ENCODE measurements around the gene TFIP11.
"Not testable (repeated sequence)": the region's sequence is repeated elsewhere in the genome, so short reads cannot be mapped to it uniquely, and the experiment has no call there.

The TFIP11 gene

DNA sequence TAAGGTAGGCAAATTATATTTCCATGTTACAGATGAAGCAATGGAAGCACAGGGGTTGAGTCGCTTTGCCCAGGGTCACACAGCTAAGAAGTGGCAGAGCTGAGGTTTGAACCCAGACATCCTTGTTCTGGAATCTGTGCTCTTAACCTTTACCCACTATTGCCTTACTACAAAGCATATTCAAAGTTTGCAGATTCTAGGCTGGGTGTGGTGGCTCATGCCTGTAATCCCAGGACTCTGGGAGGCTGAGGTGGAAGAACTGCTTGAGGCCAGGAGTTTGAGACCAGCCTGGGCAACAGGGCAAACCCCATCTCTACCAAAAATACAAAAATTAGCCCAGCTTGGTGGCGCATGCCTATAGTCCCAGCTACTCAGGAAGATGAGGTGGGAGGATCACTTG, 27.8 kb upstream of the TFIP11 start:
- DNase-seq, result no peak

DNA sequence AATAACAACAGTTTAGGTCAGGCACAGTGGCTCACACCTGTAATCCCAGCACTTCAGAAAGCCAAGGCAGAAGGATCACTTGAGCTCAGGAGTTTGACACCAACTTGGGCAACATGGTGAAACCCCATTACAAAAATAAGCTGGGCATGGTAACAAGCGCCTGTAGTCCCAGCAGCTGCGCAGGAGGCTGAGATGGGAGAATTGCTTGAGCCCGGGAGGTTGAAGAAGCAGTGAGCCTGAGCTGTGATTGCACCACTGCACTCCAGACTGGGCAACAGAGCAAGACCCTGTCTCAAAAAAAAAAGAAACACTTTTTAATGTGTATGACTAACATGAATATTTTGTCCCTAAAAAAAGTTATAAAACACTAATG, 24.5 kb upstream of the TFIP11 start:
- no peak for DNase-seq

DNA sequence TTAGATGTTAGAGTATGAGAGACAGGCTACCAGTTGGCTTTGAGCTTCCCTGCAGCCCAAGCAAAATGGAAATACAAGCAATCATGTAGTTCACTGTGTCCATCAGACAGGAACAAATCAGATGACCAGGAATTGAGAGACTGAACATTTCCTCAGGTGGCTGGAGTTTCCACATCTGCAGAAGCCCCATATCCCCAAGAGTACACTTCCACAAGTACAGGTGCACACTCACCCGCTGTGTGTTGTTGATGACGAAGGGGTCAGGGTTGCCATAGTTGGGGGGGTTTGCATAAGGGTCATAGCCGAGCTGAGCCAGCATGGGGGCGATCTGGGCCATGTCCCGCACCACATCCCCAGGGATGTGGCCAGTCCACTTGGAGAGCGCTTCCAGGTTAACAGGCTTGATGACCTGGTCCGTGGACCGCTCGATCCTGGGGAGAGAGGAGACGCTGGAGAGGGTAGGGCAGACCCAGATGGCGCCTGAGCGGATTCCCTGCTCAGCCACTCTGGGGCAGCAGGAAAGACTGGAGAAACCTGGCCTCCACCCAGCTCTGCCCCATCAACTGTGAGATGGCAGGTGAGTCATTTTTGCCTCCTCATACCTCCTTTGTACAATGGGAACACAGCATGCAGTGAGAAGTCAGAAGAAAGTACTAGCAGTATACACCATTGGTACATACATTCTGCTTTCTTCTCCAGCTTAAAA, 23.9 kb upstream of the TFIP11 start:
- no peak for DNase-seq

DNA sequence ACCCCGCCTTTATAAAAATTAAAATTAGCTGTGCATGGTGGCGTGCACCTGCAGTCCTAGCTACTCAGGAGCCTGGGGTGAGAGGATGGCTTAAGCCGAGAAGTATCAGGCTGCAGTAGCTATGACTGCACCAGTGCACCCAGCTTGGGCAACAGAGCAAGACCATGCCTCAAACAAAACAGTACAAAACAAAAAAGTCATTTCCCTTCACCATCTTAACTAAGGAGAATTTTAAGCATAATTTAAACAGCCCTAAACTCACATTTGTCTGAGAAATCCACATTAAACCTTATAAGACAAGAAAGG, 23.3 kb upstream of the TFIP11 start:
- DNase-seq, result no peak

DNA sequence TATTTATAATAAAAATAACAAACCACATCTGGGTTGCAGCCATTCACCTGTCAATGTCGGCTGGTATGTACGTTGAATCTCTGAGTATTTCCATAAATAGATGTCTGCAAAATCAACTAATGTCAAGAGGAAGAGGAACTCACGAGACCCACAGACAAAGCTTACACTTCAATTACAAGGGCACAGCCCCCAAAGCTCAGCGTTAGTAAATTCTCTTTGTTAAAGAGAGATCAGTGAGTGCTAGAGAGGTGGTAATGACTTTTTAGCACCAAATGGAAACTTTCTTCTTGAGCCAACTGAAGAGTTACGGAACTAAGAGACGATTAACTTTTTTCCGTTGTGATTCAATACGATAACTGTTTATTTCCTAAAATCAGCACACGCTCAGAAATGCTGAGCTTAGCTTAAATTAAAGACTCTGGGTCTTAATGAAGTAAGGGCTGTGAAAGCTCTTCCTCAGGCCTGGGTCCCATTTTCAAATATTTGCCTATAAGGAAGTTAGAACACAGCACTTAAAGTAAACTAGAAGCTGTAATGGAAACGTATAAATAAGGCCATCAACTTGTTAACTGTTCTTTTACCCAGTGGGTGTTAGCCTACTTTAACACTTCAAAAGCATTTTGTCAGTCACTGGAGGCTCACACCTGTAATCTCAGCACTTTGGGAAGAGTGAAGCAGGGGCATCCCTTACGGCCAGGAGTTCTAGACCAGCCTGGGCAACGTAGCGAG, 22.8 kb upstream of the TFIP11 start:
- DNase-seq, result no peak

DNA sequence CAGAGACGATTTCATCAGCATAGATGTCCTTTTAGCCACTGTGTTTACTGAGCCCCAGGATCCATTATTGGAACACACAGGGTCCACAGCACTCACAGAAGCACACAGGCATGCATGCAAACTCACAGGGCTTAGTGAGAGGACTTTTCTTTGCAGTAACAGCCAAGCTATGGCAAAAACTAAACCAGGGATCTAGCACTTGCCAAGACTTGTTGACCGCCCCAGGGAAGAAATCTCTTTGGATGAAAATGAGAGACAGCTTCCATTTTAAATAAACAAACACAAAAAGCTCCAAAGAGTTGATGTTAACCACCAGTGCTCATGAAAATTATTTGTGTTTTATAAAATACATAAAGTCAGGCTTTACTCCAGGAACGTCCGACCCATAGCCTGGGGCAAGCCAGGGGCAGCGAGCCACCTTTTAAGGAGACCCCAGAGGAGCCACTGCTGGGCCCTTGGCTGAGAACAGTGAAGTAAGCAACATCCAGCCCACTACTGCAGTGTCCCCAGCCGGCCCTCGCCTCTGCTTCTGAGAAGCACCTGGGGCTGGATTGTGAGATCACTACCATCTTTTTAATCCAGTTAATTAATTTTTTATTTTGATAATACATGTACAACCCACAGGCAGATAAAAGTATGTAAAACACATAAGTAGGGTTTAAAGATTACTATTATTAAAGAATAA, 22.0 kb upstream of the TFIP11 start:
- DNase-seq, result no peak

DNA sequence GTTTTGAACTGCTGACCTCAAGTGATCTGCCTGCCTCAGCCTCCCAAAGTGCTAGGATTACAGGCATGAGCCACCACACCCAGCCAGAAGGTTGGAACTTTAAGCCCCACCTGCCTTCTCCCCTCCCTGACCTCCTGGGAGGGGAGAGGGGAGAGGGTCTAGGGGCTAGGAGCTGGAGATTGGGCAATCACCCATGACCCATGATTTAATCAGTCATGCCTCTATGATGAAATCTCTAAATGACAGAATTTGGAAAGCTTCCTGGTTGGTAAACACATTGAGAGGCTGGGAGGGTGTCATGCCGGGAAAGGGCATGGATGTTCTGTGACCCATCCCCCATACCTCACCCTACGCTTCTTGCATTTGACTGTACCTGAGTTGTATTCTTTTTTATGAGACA, 17.1 kb upstream of the TFIP11 start:
- DNase-seq, result no peak

DNA sequence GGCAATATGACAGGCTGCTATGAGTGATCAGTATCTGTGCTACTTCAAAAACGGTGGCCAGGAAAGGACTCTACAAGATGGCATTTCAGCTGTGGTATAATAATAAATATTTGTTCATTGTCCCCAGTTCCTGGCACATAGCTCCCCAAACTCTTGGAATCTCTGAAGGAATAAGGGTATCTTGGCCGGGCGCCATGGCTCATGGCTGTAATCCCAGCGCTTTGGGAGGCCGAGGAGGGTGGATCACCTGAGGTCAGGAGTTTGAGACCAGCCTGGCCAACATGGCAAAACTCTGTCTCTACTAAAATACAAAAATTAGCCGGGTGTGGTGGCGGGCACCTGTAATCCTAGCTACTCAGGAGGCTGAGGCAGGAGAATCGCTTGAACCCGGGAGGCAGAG, 16.2 kb upstream of the TFIP11 start:
- DNase-seq, result not testable (repeated sequence)

DNA sequence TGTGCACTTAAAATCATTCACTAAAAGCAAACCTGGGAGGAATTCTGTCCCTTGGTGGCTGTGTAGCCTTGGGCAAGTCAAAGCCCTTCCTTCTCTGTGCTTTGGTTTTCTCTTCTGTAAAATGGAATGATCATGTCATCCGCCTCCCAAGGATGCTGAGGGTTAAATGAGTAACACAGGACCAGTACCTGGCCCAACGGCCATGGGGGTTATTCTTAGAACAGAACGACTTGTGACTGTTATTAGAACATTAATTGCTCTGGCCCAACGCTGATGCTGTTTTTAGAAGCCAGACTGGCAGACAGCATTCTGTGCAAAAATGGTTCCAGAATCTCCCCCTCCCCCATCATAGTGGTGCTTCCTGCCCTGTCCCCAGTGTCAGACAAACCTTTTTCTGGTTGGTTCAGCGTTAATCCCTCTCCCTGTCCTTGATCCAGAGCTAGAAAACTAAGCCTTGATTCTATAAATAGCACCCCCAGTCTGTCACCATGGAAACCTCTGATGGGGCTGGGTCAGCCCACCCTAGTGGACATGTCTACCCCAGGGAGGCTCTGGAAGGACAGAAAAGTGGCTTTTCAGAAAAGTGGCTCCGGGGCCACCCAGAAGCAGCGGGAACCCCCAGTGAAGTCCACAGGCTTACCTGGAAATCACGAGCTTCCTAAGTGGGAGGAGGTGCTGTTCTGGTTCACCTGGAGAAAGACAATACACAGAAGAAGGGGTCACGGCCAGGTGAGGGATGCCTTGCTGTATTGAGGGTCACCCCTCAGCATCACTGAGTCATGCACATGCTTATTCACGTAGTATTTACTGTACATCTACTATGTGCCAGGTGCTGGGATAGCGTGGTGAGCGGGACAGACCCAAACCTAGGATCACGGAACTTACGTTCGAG, 15.5 kb upstream of the TFIP11 start:
- DNase-seq, result no peak

DNA sequence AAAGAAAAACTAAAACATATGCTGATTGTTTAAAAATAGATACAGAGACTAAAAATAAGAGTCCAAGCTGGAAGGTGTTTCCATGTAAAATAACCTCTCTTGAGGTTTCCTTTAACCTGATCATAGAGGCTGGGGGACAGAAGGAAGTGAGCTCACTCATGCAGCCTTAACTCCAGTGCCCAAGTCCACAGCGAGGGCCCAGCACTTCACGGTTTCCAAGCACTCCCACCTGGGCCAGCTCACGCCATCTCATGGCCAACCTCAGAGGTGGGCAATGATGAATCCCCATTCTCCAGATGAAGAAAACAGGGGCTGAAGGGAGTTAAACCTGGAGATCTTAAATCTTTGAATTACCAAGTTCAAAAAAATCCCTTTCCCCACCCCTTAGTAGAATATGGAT, 14.9 kb upstream of the TFIP11 start:
- no peak for DNase-seq

DNA sequence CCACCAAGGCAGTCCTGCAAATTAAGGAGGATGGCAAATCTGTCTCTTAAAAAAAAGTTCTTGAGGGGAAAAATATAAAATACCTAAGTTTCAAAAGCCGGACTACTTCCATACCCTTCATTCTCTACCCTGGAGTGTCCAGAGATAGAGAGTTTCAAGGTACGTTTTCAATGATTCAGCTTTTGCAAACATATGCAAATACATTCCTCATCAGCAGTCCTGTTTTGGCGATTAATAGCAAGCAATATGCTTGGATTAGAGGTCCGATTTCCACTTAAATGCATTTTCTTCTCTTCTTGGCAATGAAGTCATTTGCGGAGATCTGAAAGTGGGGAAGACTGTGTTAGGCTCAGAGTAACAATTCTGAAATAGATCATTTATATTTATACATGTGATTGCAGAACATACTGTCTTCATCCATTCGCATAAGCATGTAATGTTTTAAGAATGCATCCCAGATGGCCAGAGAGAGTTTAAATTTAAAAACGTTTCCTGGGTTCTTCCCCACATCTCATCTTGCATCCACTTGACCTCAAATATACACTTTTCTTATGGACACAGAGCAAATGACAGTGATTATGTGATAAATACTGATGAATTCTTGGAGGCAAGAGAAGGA, 13.8 kb upstream of the TFIP11 start:
- DNase-seq, result no peak

DNA sequence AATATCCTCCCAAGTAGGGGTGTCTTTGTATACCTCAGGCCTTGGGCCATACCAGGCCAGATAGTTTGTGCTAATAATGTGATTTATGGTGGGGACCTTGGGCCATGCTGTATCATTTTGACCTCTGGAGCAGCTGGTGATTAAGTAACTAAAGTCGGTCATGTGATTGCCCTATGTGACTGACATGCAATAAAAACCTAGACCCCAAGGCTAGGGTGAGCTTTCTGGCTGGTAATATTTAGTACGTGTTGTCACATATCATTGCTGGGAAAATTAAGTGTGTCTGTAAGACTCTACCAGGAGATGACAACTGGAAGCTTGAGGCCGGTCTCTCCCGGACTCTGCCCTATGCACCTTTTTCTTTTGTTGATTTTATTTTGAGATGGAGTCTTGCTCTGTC, 12.6 kb upstream of the TFIP11 start:
- DNase-seq, result no peak

DNA sequence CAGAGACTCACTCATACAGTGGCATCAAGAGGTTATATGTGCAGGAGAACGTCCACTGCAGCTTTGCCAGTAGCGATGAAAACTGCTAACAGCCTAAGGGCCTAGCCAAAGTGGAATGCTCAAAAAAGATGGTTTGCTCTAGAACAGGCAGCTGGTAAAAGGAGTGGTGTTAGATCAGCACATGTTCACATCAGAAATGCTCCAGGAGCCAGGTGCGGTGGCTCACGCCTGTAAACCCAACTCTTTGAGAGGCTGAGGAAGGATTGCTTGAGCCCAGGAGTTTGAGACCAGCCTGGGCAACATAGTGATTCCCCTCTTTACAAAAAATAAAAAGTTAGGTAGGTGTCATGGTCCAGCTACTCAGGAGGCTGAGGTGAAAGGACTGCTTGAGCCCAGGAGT, 10.3 kb upstream of the TFIP11 start:
- DNase-seq, result no peak

DNA sequence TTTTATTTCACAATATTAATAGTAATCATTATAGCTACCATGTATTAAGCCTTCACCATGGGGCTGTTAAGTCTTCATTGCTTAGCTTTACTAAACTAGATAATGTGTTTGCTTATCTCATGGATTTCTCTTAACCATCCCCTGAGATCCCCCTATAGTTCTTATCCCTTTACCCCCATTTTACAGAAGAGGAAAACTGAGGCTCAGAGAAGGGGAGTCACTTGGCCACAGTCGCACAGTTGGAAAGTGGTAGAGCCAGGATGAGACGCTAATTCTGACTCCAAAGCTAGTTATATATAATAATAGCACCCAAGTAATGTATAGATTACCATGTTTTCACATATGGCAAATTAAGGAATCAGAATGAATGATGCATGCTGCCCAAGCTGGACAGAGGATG, 9.7 kb upstream of the TFIP11 start:
- DNase-seq, result no peak

DNA sequence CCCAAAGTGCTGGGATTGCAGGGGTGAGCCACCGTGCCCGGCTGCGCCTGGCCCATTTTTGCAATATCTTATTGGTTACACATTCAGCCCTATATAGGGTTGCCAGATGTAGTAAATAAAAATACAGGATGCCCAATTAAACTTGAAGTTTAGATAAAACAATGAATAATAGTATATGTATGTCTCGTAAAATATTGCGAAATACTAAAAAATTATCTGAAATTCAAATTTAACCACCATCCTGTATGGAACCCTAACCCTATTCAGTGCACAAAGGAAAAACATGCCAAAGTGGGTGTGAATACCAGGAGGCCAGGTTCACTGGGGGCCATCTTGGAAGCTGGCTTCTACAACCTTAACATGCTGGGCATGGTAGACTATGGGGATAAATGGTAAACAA, 5.2 kb upstream of the TFIP11 start:
- no peak for DNase-seq

DNA sequence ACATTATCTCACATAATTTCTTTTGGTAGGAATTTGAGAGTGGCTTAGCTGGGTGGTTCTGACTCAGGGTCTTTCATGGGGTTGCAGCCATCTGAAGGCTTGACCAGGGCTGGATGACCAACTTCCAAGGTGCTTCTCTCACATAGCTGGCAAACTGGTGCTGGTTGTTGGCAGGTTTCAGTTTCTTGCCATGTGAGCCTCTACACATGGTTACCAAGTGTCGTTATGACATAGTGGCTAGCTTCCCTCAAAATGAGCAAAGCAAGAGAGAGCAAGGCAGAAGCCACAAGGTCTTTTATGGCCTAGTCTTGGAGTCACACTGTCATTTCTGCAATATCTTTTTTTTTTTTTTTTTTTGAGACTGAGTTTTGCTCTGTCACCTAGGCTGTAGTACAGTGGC, 4.2 kb upstream of the TFIP11 start:
- no peak for DNase-seq

DNA sequence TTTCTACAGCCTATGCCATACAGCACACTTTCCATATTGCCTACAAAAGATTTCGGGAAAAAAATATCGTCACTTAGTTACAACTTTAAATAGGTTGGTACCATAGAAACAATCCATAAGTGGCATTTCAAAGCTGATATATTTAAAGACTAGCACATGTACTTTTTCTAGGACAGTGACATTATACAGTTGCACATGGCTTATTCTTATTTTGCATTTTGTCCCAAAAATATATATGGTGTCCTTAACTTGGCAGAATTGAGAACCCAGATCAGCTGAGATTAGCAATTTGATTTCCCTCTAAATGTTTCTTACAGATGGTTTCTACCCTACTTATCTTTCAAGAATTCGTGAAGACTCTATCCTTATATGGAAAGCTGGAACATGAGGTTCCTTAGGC, 3.7 kb upstream of the TFIP11 start:
- no peak for DNase-seq

DNA sequence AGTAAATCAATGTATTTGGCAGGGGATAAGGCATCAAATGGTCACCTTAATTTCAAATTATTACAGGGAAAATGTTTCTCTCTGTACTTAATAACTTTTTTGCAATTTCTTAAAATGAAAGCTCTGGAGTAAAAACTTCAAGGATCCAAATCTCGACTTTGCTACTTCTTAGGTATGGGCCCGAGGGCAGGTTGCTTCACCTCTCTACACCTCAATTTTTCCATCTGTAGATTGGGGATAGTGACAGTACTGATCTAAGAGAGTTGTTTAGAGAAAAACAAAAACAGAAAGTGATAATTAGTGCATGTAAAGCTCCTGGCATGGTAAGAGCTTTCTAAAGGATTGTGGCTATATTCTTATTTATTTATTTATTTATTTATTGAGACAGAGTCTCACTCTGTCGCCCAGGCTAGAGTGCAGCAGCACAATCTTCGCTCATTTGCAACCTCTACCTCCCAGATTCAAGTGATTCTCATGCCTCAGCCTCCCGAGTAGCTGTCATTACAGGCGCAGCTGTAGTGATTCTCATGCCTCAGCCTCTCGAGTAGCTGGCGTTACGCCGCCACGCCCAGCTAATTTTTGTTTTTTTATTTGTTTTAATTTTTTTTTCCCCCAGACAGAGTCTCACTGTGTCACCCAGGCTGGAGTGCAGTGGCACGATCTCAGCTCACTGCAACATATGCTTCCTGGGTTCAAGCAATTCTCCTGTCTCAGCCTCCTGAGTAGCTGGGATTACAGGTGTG, 2.3 kb upstream of the TFIP11 start:
- DNase-seq, result no peak

DNA sequence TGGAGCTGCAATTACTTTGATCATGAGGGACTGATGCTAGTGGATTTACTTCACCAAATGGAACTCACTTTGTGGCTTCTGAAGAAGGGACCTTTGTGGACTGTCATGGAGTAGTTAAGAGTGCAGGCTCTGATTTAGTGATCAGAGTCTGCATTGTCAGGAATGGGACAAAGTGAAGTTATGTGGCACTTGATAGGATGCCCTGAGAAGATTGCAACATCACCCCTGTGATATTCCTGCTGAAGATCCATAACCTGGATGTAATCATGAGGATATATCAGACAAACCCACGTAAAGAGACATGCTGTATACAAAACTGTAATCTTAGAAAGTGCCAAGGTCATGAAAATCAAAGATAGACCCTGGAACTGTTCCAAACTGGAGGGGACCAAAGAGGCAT, 1.6 kb upstream of the TFIP11 start:
- DNase-seq, result no peak

DNA sequence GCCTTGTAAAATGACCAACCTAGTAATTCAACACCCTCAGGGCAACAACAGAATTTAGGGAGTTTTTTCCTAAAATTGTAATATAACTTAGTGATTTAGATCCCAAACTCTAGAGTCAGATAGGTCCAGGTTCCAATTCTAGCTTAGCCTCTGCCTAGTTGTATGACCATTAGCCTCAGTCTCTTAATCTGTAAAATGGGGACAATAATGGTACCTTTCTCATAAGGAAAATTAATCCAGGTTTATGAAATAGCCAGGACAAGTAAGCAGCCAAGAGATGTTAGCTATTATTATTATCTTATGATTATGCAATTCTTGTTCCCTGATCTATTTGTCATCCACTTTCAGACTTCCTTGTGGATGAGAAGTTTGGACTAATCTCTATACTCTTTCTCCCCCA, 4.1 kb downstream of the TFIP11 start:
- no peak for DNase-seq

DNA sequence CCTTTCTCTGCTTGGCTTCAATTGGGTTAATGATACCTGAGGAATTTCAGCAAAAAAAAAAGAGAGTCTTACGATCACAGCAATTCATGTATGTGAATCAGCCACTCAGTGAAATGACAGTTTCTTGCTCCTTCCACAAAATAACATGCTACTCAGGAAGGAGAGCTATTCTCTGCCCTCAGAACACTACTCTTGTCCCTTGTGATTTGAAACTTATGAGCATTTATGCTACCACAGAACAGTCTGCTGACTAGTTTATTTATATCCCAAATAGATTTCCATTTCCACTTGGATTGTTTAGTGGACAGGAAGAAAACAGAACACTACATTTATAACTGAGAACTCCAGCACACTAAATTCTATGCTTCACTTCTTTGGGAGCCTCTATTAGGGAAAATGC, 8.5 kb downstream of the TFIP11 start:
- DNase-seq, result no peak

Data from stimulated activated CD4-positive, alpha-beta T cell treated with anti-CD3 and anti-CD28 coated beads, Interleukin-4, amount 100 ng/mL, for 1 hour (primary cell).